HG02763 (cell line): ENCODE data around the gene KMT5B.

Source experiments
- ATAC-seq: cut with Tn5 transposase; IDR thresholded peaks from one replicate; pipeline ENCODE4 v1.9.1; 2021; ENCODE audit warnings: mild to moderate bottlenecking, moderate library complexity; ENCODE audit not compliant: unreplicated experiment

Gene KMT5B

GRCh38 chr11:68186061-68186460, 27.0 kb downstream of the KMT5B start:
- no peak for ATAC-seq

GRCh38 chr11:68181719-68182451, 31.2 kb downstream of the KMT5B start:
- ATAC-seq = no peak

GRCh38 chr11:68179847-68180246, 33.2 kb downstream of the KMT5B start:
- ATAC-seq = no peak

GRCh38 chr11:68177877-68178276, 35.2 kb downstream of the KMT5B start:
- ATAC-seq = no peak

- ATAC-seq = no peak
Observed at GRCh38 chr11:68173926-68174325, 39.2 kb downstream of the KMT5B start.

GRCh38 chr11:68169442-68169841, 43.7 kb downstream of the KMT5B start:
- no peak for ATAC-seq

GRCh38 chr11:68168694-68169093, 44.4 kb downstream of the KMT5B start:
- no peak for ATAC-seq

- no peak for ATAC-seq
Observed at GRCh38 chr11:68167474-68167873, 45.6 kb downstream of the KMT5B start.

GRCh38 chr11:68166969-68167368, 46.1 kb downstream of the KMT5B start:
- no peak for ATAC-seq

GRCh38 chr11:68165601-68166000, 47.5 kb downstream of the KMT5B start:
- no peak for ATAC-seq

- no peak for ATAC-seq
Observed at GRCh38 chr11:68164437-68164836, 48.7 kb downstream of the KMT5B start.

GRCh38 chr11:68163691-68164090, 49.4 kb downstream of the KMT5B start:
- no peak for ATAC-seq

- ATAC-seq = no peak
Observed at GRCh38 chr11:68160100-68160695, 52.9 kb downstream of the KMT5B start.

- ATAC-seq = no peak
Observed at GRCh38 chr11:68159665-68160064, 53.4 kb downstream of the KMT5B start.

- no peak for ATAC-seq
Observed at GRCh38 chr11:68159161-68159560, 53.9 kb downstream of the KMT5B start.

GRCh38 chr11:68158580-68158979, 54.5 kb downstream of the KMT5B start:
- ATAC-seq = no peak

GRCh38 chr11:68153742-68154141, 59.4 kb downstream of the KMT5B start:
- ATAC-seq = no peak

- ATAC-seq = no peak
Observed at GRCh38 chr11:68150037-68150436, 63.1 kb downstream of the KMT5B start.

- no peak for ATAC-seq
Observed at GRCh38 chr11:68149417-68149816, 63.7 kb downstream of the KMT5B start.

- ATAC-seq = no peak
Observed at GRCh38 chr11:68148879-68149278, 64.2 kb downstream of the KMT5B start.

- no peak for ATAC-seq
Observed at GRCh38 chr11:68148071-68148805, 64.9 kb downstream of the KMT5B start.
